Cardiac muscle cell (in vitro differentiated cells and primary cell): ENCODE data around the gene DZIP1. TPM values are rescaled to one million over a fixed set of nuclear protein-coding genes. Genes with fewer than 3 reads are reported as not detected.
A peak's percentile ranks its signal among the peaks of the same experiment; 100 is the strongest.

ENCODE experiments used
- DNase-seq, 2 donors: peaks; one replicate each; pipeline versions ENCODE4 v3.0.0 to v3.0.0-alpha.2; 2010 to 2017; ENCODE audit warnings: low read depth in 1 of 2, low spot score in 1 of 2
- H3K27ac ChIP-seq: fragments of 200-600 bp; sonication (generic); 2 replicates; pipeline ENCODE4 v1.5.1; 2016
- H3K27me3 ChIP-seq: fragments of 200-600 bp; sonication (generic); 2 replicates; pipeline ENCODE4 v1.6.0; 2016; ENCODE audit warnings: control low read depth
- H3K36me3 ChIP-seq: fragments of 200-600 bp; sonication (generic); 2 replicates; pipeline ENCODE4 v1.5.1; 2016; ENCODE audit warnings: control low read depth
- H3K4me1 ChIP-seq: fragments of 200-600 bp; sonication (generic); 2 replicates; pipeline ENCODE4 v1.8.1; 2017; ENCODE audit warnings: low read depth, mild to moderate bottlenecking, mixed run types
- H3K4me3 ChIP-seq: fragments of 200-600 bp; sonication (generic); 2 replicates; pipeline ENCODE4 v1.5.1; 2016; ENCODE audit warnings: mild to moderate bottlenecking
- H3K9me3 ChIP-seq: fragments of 200-600 bp; sonication (generic); 2 replicates; pipeline ENCODE4 v1.5.1; 2017; ENCODE audit warnings: low read depth, mild to moderate bottlenecking, control low read depth
- CTCF ChIP-seq: IDR thresholded peaks from 2 replicates; pipeline ENCODE4 v1.5.1; 2012; ENCODE audit warnings: low read depth, mild to moderate bottlenecking, low read length
- polyA plus RNA-seq: library from polyadenylated mRNA; unstranded; fragments of >200 nt; fragmentation: Nextera tagmentation; extraction: Ambion mirVana; gene quantifications from 2 replicates; pipeline ENCODE4 v1.2.1, GENCODE V29; 2016
- total RNA-seq: library from RNA; depleted of rRNA; stranded (reverse); fragments of >200 nt; gene quantifications from 2 replicates; pipeline ENCODE4 v1.2.3, GENCODE V29; 2016

DZIP1 gene
- total and polyA plus RNA-seq, 2 experiments from 2014 or later = 6.4 to 47.2 TPM

DNA sequence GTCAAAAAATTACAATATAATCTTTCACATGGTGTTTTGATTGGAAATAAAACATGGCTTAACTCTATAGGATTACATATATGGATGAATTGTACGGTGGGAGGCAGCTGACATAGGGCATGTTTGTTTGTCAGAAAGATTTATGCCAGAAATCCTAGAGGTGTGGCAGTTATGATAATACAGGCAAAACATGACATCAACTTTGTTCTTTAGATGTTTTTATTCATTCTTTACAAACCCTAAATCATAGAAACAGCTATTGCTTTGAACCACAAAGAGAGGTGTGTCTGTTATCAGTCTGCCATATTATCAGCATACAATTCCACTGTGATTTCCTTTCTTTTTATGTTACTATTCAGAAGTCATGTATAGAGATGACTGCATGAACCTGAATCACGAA lies 100.2 kb downstream of the DZIP1 start:
- H3K27ac ChIP-seq = no peak overlapping the region
- H3K27me3 ChIP-seq = no peaks in the 10 kb centered on the region
- no peaks in the 10 kb centered on the region for H3K9me3 ChIP-seq
- no peak overlapping the region for H3K4me3 ChIP-seq
- no peaks in the 10 kb centered on the region for H3K36me3 ChIP-seq
- H3K4me1 ChIP-seq = no peaks in the 10 kb centered on the region
- TF ChIP-seq CTCF = no peak
- no peak for DNase-seq

DNA sequence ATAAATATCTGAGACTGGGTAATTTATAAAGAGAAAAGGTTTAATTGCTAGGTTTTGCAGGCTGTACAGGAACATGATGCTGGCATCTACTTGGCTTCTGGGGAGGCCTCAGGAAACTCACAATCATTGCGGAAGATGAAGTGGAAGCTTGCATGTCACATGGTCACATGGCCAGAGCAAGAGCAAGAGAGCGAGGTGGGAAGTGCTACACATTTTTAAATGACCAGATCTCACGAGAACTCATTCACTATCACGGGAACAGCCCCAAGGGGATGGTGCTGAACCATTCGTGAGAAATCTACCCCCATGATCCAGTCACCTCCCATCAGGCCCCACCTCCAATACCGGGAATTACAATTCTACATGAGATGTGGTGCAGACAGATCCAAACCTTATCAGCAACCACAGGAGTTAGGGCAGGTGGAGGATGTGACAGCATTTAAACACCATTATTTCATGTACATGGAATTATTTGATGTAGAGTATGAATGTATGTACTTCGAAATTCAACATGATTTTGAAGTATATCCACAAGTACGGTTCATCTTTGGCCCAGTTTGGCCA lies 102.5 kb downstream of the DZIP1 start:
- no peak for TF ChIP-seq CTCF
- no peak for DNase-seq

DNA sequence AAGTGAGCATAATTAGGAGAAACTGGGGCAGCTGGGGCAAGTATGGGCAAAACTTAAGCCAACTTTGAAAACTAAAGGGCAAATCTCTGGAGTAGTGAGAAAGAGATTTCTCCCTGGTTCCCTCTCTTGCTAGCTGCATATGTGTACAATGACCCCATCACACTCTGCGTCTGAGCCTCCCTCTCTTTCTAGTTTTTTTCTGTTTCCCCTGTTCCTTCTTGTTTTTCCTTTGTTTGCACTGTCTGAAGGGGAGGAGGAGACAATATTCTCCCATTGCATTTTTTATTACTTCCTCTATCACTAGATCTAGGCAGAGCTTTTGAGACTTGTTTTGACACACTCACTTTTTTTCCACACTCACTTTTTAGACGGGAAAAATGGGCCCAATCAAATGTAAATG lies 103.2 kb downstream of the DZIP1 start:
- TF ChIP-seq CTCF = no peak
- no peak for DNase-seq
- Histone ChIP-seq H3K4me3 (no peak overlapping the region), H3K4me1 (no peaks in the 10 kb centered on the region), H3K36me3 (no peaks in the 10 kb centered on the region), H3K9me3 (no peaks in the 10 kb centered on the region), H3K27me3 (no peaks in the 10 kb centered on the region), H3K27ac (no peak overlapping the region)

More for the DNA sequence above, 102.5 kb downstream of the DZIP1 start:
- no peaks in the 10 kb centered on the region for H3K9me3 ChIP-seq
- no peaks in the 10 kb centered on the region for H3K36me3 ChIP-seq
- no peak overlapping the region for H3K4me3 ChIP-seq
- H3K27ac ChIP-seq = no peak overlapping the region
- H3K4me1 ChIP-seq = no peaks in the 10 kb centered on the region
- no peaks in the 10 kb centered on the region for H3K27me3 ChIP-seq

- no peaks in the 10 kb centered on the region for H3K36me3 ChIP-seq
- peak in 1 of 2 donors; percentile 26 for DNase-seq
- no peaks in the 10 kb centered on the region for H3K27me3 ChIP-seq
- no peak overlapping the region for H3K27ac ChIP-seq
- TF ChIP-seq CTCF = no peak
- H3K4me3 ChIP-seq = no peak overlapping the region
- H3K4me1 ChIP-seq = no peaks in the 10 kb centered on the region
- no peaks in the 10 kb centered on the region for H3K9me3 ChIP-seq
Measured at GRCh38 chr13:95540888-95541287, 103.6 kb downstream of the DZIP1 start.

GRCh38 chr13:95536632-95537241 lies 107.8 kb downstream of the DZIP1 start:
- no peak overlapping the region for H3K27ac ChIP-seq
- TF ChIP-seq CTCF = peak; percentile 49
- no peaks in the 10 kb centered on the region for H3K9me3 ChIP-seq
- H3K4me3 ChIP-seq = no peak overlapping the region
- no peaks in the 10 kb centered on the region for H3K27me3 ChIP-seq
- DNase-seq = peak; percentile 43 to 57
- no peaks in the 10 kb centered on the region for H3K4me1 ChIP-seq
- no peaks in the 10 kb centered on the region for H3K36me3 ChIP-seq
